RWPE2 (cell line): ENCODE measurements around the gene OPA3.
"Not testable (repeated sequence)": the region's sequence is repeated elsewhere in the genome, so short reads cannot be mapped to it uniquely, and the experiment has no call there.

ENCODE experiments used
- ATAC-seq: fragments of 200-7000 bp; cut with Tn5 transposase; 3 replicates; pipeline ENCODE4 v1.9.1; 2021; ENCODE audit warnings: low read depth
- DNase-seq: peaks from one replicate; pipeline ENCODE4 v3.0.0-alpha.2; 2020; ENCODE audit warnings: low spot score
- H3K27ac ChIP-seq: fragments of 450-650 bp; 2 replicates; pipeline ENCODE4 v1.5.1; 2017; ENCODE audit warnings: mild to moderate bottlenecking; ENCODE audit not compliant: poor library complexity, severe bottlenecking
- H3K27me3 ChIP-seq: fragments of 250-450 bp; sonication (Bioruptor Pico); 2 replicates; pipeline ENCODE4 v1.5.1; 2021; ENCODE audit warnings: mild to moderate bottlenecking, moderate library complexity; ENCODE audit not compliant: insufficient read depth, poor library complexity, severe bottlenecking
- H3K36me3 ChIP-seq: fragments of 250-450 bp; sonication (Bioruptor Pico); 2 replicates; pipeline ENCODE4 v1.5.1; 2020; ENCODE audit warnings: low read depth, mild to moderate bottlenecking, moderate library complexity
- H3K4me1 ChIP-seq: fragments of 250-450 bp; sonication (Bioruptor Pico); 2 replicates; pipeline ENCODE4 v1.5.1; 2021; ENCODE audit warnings: mild to moderate bottlenecking, moderate library complexity; ENCODE audit not compliant: insufficient read depth, poor library complexity, severe bottlenecking
- H3K4me3 ChIP-seq: fragments of 250-450 bp; sonication (Bioruptor Pico); 2 replicates; pipeline ENCODE4 v1.5.1; 2021; ENCODE audit warnings: mild to moderate bottlenecking, moderate library complexity; ENCODE audit not compliant: severe bottlenecking
- H3K9me3 ChIP-seq: fragments of 250-450 bp; sonication (Bioruptor Pico); 2 replicates; pipeline ENCODE4 v1.5.1; 2021; ENCODE audit warnings: mild to moderate bottlenecking, moderate library complexity; ENCODE audit not compliant: severe bottlenecking
- CTCF ChIP-seq: fragments of 450-650 bp; IDR thresholded peaks from one replicate; pipeline ENCODE4 v1.5.1; 2017; ENCODE audit warnings: mild to moderate bottlenecking, moderate library complexity; ENCODE audit not compliant: poor library complexity, severe bottlenecking

The OPA3 gene

GRCh38 chr19:45511074-45511473 is 73.5 kb downstream of the OPA3 start:
- no peak overlapping the region for H3K27ac ChIP-seq
- H3K4me1 ChIP-seq, result peaks cover 17% of the 10 kb centered on the region

GRCh38 chr19:45510352-45510751 is 74.2 kb downstream of the OPA3 start:
- peaks cover 22% of the 10 kb centered on the region for H3K4me1 ChIP-seq
- peaks cover 53% of the 10 kb centered on the region for H3K36me3 ChIP-seq
- H3K9me3 ChIP-seq, H3K4me3 ChIP-seq, H3K27me3 ChIP-seq, ATAC-seq, DNase-seq: not testable (repeated sequence)
- peak overlapping the region; percentile 86 for H3K27ac ChIP-seq

More at GRCh38 chr19:45511074-45511473, 73.5 kb downstream of the OPA3 start:
- ATAC-seq (no peak), DNase-seq (no peak)
- Histone ChIP-seq H3K36me3 (peaks cover 60% of the 10 kb centered on the region), H3K9me3 (no peaks in the 10 kb centered on the region), H3K27me3 (no peaks in the 10 kb centered on the region), H3K4me3 (no peak overlapping the region)
- TF ChIP-seq CTCF, result no peak

DNA sequence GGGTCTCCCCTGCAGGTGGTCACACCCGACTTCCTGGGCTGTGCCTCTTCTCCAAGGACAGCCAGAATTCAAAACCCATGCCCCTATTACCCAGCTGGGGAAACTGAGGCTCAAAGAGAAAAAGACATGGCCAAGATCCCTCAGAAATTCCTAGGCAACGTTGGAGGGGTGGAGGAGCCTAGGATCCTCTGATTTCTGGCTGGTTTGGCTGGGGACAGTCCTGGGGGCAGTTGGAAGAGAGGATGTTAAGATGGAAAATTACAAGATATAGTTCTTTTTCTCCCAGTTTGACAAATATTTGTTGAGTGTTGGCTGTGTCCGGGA is 74.9 kb downstream of the OPA3 start:
- H3K4me3 ChIP-seq, result peak overlapping the region; percentile 83
- no peak for TF ChIP-seq CTCF
- no peak for ATAC-seq
- H3K27me3 ChIP-seq, result no peaks in the 10 kb centered on the region
- H3K27ac ChIP-seq, result peak overlapping the region; percentile 86
- peaks cover 18% of the 10 kb centered on the region for H3K4me1 ChIP-seq
- peaks cover 46% of the 10 kb centered on the region for H3K36me3 ChIP-seq
- H3K9me3 ChIP-seq, result no peaks in the 10 kb centered on the region
- no peak for DNase-seq

DNA sequence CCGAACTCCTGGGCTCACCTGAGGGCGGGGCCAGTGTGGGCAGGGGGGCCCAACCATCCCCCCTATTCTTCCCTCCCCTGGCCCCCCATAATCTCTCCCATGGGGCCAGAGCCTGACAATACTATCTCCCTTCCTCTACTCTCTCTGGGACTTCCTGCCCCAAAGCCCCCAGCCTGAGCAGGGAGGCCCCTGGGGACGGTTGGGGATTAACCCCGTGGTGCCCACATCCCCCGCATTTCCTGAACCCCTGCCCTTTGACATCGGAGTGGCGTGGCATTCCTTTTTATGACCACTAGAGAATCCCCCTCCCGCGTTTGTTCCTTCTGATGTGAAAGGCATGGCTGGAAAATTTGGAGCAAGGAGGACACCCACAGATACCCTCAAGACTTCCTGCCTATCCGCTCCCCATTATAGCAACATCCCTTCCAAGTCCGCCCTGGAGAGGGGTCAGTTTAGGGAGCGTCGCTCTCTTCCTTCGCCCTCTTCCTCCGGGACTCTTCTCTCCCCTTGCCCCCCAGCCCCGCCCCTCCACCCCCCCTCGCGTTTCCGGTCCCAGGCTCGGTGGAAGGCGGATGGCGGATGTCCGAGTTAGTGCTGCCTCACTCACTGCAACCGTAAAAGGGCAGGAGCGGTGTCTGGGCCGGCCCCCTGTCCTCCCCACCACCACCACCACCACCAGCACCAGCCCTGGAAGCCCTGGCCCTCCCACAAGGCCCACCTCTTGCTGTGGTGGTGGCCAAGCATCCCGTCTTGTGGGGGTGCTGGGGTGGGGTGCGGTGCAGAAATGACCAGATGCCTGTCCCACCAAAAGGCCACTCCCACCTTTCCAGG is 75.5 kb downstream of the OPA3 start:
- no peaks in the 10 kb centered on the region for H3K9me3 ChIP-seq
- H3K27me3 ChIP-seq, result no peaks in the 10 kb centered on the region
- ATAC-seq (peak; percentile 37), DNase-seq (no peak)
- H3K36me3 ChIP-seq, result peaks cover 40% of the 10 kb centered on the region
- no peak for TF ChIP-seq CTCF
- peak overlapping the region; percentile 83 for H3K4me3 ChIP-seq
- H3K27ac ChIP-seq, result peak overlapping the region; percentile 86
- peaks cover 12% of the 10 kb centered on the region for H3K4me1 ChIP-seq

GRCh38 chr19:45508417-45508860 is 76.2 kb downstream of the OPA3 start:
- DNase-seq, result peak; percentile 85
- peak; percentile 9; the same call in 2 of the 3 replicates for ATAC-seq
- no peaks in the 10 kb centered on the region for H3K9me3 ChIP-seq
- H3K27ac ChIP-seq, result peak overlapping the region; percentile 86
- H3K36me3 ChIP-seq, result peaks cover 35% of the 10 kb centered on the region
- peak overlapping the region; percentile 83 for H3K4me3 ChIP-seq
- H3K4me1 ChIP-seq, result peaks cover 7% of the 10 kb centered on the region
- TF ChIP-seq CTCF, result no peak
- no peaks in the 10 kb centered on the region for H3K27me3 ChIP-seq
